Gastrocnemius medialis (tissue), 4 donors: ENCODE data around the gene LUC7L2. TPM values are rescaled to one million over a fixed set of nuclear protein-coding genes. Genes with fewer than 3 reads are reported as not detected.
"Not testable (repeated sequence)": the region's sequence is repeated elsewhere in the genome, so short reads cannot be mapped to it uniquely, and the experiment has no call there.

Experiments used
- ATAC-seq, 2 donors: fragments of 150-250 bp; one replicate each; pipeline ENCODE4 v1.9.1; 2016
- DNase-seq, 2 donors: peaks; one replicate each; pipeline ENCODE4 v3.0.0-alpha.2; 2019
- H3K27ac ChIP-seq, 4 donors: fragments of 200-600 bp; sonication (generic); 1 replicate in 1 of 4; 2 replicates in 3 of 4; pipeline ENCODE4 v1.5.1; 2016 to 2018; ENCODE audit warnings: mild to moderate bottlenecking in 2 of 4, moderate library complexity in 1 of 4
- H3K27me3 ChIP-seq, 3 donors: fragments of 200-600 bp; sonication (generic) in 2 of 3; 1 replicate in 1 of 3; 2 replicates in 2 of 3; pipeline versions ENCODE4 v1.5.1 to v1.6.0; 2016 to 2019; ENCODE audit warnings: mild to moderate bottlenecking in 1 of 3, moderate library complexity in 1 of 3
- H3K36me3 ChIP-seq, 2 donors: fragments of 200-600 bp; sonication (generic) in 1 of 2; one replicate each; pipeline ENCODE4 v1.5.1; 2017 to 2018
- H3K4me1 ChIP-seq, 2 donors: fragments of 200-600 bp; sonication (generic) in 1 of 2; one replicate each; pipeline ENCODE4 v1.5.1; 2016 to 2017; ENCODE audit warnings: mild to moderate bottlenecking in 2 of 2
- H3K4me3 ChIP-seq, 4 donors: fragments of 200-600 bp; sonication (generic) in 3 of 4; 1 replicate in 1 of 4; 2 replicates in 3 of 4; pipeline ENCODE4 v1.5.1; 2016 to 2019; ENCODE audit warnings: mild to moderate bottlenecking in 2 of 4
- H3K9me3 ChIP-seq, 3 donors: fragments of 200-600 bp; sonication (generic) in 2 of 3; 1 replicate in 1 of 3; 2 replicates in 2 of 3; pipeline ENCODE4 v1.5.1; 2016 to 2019
- POLR2A ChIP-seq, 2 donors: fragments of 450-650 bp; IDR thresholded peaks; one replicate each; pipeline ENCODE4 v1.6.1; 2017; ENCODE audit warnings: antibody characterized with exemption in 2 of 2, mild to moderate bottlenecking in 2 of 2, moderate library complexity in 2 of 2
- in situ Hi-C, 4 donors: fragments of 200-750 bp; cut with MboI; loops; one replicate each; pipeline versions ENCODE4 v1.15.0 to v1.8.0; 2017; ENCODE audit warnings: low sequenced_read_pairs in 4 of 4
- intact Hi-C: fragments of 100-400 bp; cut with DNase I; formaldehyde crosslinking; loops from one replicate; pipeline ENCODE4 v1.15.1; 2023; ENCODE audit warnings: low total_unique reads
- total RNA-seq, 4 donors: library from RNA; depleted of rRNA; stranded (reverse); fragments of >200 nt; gene quantifications; one replicate each; pipeline versions ENCODE4 v1.1.0 to v1.2.3, GENCODE V29; 2016
- TF ChIP-seq, protein P1 (sequence below), 5 experiments: fragments of 450-650 bp in 3 of 5; fragments of 200-600 bp in 2 of 5; sonication (generic) in 2 of 5; IDR thresholded peaks in 4 of 5; conservative IDR thresholded peaks in 1 of 5; 1 replicate in 4 of 5; 2 replicates in 1 of 5; pipeline ENCODE4 v1.5.1; 2016 to 2019; ENCODE audit warnings: antibody characterized with exemption in 5 of 5, mild to moderate bottlenecking in 3 of 5, moderate library complexity in 3 of 5

The LUC7L2 gene, protein sequence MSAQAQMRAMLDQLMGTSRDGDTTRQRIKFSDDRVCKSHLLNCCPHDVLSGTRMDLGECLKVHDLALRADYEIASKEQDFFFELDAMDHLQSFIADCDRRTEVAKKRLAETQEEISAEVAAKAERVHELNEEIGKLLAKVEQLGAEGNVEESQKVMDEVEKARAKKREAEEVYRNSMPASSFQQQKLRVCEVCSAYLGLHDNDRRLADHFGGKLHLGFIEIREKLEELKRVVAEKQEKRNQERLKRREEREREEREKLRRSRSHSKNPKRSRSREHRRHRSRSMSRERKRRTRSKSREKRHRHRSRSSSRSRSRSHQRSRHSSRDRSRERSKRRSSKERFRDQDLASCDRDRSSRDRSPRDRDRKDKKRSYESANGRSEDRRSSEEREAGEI
- 10 to 100 TPM; 49.2 to 79.7 (median 54.0) TPM for total RNA-seq

DNA sequence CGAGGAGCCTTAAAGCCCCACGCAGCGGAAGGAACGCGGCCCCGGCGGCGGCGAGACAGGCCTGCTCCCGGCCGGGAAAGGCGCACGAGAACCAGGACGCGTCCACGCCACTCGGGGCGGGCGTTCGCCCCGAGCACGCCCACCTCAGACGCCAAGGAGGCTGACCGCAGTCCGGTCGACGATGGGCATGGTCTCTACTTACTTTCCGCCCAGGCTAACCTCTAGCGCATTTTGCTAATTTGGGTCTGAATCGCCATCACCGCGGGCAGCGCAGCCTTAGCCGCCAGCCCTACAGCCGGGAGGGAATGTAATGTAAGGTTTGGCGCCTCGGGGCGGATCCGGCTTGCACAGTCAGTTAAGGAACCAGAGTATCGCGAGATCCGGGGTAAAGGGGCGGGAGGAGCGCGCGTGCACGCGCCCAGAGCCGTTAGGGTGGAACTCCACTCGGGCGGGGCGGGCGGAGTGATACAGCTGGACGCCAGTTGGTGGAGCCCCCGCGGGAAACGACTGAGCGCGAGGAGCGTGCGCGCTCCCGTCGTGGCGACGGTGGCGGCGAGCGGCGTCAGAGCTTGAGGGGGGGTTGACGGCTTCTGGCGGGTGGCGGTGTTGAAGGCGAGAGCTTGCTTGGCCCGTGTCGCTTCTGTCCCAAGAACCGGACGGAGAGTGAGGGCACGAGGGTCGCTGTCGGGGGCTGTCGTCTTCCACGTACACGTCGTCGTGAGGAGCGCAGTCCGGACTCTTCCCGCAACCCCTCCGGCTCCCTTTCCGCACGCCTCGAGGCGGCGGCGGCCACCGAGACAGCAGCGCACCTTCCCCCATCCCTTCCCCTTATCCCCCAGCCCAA is at the start of gene LUC7L2:
Gene LUC7L2 (plus strand): TSS at position 529 of the 844 bp plus-strand sequence. CDS start 368 bp downstream, outside the sequence.
- no peaks in the 10 kb centered on the region for H3K27me3 ChIP-seq
- TF ChIP-seq, protein P1, sequence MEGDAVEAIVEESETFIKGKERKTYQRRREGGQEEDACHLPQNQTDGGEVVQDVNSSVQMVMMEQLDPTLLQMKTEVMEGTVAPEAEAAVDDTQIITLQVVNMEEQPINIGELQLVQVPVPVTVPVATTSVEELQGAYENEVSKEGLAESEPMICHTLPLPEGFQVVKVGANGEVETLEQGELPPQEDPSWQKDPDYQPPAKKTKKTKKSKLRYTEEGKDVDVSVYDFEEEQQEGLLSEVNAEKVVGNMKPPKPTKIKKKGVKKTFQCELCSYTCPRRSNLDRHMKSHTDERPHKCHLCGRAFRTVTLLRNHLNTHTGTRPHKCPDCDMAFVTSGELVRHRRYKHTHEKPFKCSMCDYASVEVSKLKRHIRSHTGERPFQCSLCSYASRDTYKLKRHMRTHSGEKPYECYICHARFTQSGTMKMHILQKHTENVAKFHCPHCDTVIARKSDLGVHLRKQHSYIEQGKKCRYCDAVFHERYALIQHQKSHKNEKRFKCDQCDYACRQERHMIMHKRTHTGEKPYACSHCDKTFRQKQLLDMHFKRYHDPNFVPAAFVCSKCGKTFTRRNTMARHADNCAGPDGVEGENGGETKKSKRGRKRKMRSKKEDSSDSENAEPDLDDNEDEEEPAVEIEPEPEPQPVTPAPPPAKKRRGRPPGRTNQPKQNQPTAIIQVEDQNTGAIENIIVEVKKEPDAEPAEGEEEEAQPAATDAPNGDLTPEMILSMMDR (IDR thresholded peaks at IDR 0.05 in 4 of 5, conservative IDR thresholded peaks at IDR 0.05 in 1 of 5): peak in 2 of 5 experiments; percentile 31
- peak; percentile 90 to 95 for TF ChIP-seq POLR2A (IDR thresholded peaks at IDR 0.05)
- peak; percentile 87 to 88 for ATAC-seq
- H3K27ac ChIP-seq: peak within 1 kb of the TSS; percentile 99 to 100 (median 100)
- in situ Hi-C loops: loop anchor here in 1 of 4 donors (25.0 kb wide), 1 partner anchor 247 kb away; the partner anchor contains the start of gene ZC3HAV1
- no peaks in the 10 kb centered on the region for H3K36me3 ChIP-seq
- peak; percentile 99 to 100 for DNase-seq
- H3K9me3 ChIP-seq: no peaks in the 10 kb centered on the region
- H3K4me3 ChIP-seq: peak within 1 kb of the TSS; percentile 84 to 99 (median 95)
- peaks cover 33 to 34% of the 10 kb centered on the region in 2 donors for H3K4me1 ChIP-seq
- intact Hi-C loops: loop anchor here (1.0 to 5.0 kb wide), 6 partner anchors 19 to 818 kb away; partner anchors contain the start of genes KDM7A and UBN2

DNA sequence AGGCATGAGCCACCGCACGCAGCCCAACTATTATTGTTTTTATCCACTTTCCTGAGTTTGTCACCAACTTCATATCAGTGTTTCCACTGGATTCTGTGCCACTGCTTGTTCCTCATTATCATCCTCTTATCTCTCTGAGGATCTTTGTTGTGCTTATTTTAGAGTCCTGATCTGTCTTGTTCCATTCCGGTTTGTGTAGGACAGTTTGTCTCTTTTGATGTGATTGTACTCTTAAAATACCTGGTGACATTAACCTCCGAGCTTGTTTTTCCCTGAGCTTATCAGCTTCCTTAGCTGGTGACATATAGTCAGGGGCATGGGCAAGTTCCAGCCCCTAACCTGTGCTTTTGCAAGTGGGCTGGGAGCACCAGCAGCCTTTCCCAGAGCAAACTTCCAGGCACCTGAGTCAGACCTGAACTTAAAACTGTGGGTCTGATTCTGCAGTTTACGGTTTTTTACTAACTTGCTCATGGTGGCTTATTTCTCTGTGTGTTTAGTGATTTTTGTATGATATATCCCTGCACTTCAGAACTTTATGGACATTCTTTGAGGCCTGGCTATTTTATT is 41.7 kb upstream of the LUC7L2 start:
- in situ Hi-C loops: no loop called here
- peaks cover 0 to 6% of the 10 kb centered on the region in 2 donors for H3K4me1 ChIP-seq
- no peaks in the 10 kb centered on the region for H3K9me3 ChIP-seq
- H3K27ac ChIP-seq: no peak overlapping the region
- TF ChIP-seq, protein P1 (IDR thresholded peaks at IDR 0.05 in 4 of 5, conservative IDR thresholded peaks at IDR 0.05 in 1 of 5): no peak
- TF ChIP-seq POLR2A (IDR thresholded peaks at IDR 0.05): no peak
- DNase-seq (no peak), ATAC-seq (no peak)
- H3K27me3 ChIP-seq: no peaks in the 10 kb centered on the region
- intact Hi-C loops: no loop called here
- no peaks in the 10 kb centered on the region for H3K36me3 ChIP-seq
- H3K4me3 ChIP-seq: no peak overlapping the region

DNA sequence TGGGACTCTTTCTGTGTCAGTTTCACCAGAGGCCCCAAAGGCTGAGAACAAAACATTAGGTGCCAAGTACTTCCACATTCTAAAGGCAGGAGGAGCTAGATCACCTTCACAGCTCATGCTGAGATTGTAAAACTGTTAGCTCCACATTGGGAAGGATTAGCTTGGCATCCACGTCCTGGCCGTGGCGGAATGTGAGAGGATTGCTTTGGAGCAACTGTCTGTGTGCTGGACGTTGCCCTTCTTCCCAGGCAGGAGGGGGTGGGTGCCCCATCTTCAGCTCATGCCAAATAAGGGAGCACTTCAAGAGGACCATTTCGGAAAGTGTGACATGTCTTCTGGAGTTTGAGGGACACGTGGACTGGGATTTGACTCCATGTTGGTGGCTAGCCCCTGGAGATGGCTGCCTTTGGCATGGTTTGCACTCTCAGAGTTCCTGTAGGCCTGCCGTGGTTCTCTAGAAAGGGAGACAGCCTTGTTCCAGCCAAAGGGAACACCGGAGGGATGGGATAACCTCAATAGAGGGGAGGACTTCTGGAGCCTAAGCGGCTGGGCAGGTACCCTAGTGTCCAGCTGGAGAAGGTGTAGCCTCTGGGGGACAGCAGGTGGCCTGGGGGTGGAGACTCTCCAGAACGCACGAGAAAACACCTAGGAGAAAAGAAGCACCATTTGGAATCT is 38.5 kb upstream of the LUC7L2 start:
- Histone ChIP-seq H3K27me3 (no peaks in the 10 kb centered on the region), H3K36me3 (no peaks in the 10 kb centered on the region), H3K27ac (no peak overlapping the region), H3K4me3 (no peak overlapping the region), H3K4me1 (peaks cover 0 to 6% of the 10 kb centered on the region in 2 donors), H3K9me3 (no peaks in the 10 kb centered on the region)
- ATAC-seq (no peak), DNase-seq (no peak)
- in situ Hi-C loops: no loop called here
- intact Hi-C loops: no loop called here
- TF ChIP-seq POLR2A (IDR thresholded peaks at IDR 0.05): no peak
- TF ChIP-seq, protein P1 (IDR thresholded peaks at IDR 0.05 in 4 of 5, conservative IDR thresholded peaks at IDR 0.05 in 1 of 5): no peak

DNA sequence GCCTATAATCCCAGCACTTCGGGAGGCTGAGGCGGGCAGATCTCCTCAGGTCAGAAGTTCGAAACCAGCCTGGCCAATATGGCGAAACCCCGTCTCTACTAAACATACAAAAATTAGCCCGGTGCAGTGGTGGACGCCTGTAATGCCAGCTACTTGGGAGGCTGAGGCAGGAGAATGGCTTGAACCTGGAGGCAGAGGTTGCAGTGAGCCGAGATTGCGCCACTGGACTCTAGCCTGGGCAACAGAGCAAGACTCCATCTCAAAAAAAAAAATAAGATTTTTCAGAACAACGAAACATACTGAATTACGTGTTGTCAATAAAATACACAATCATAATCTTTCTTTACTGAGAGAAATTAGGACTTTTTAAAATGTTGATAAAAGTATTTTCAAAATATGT is 35.0 kb upstream of the LUC7L2 start:
- in situ Hi-C loops: loop anchor here in 1 of 4 donors (25.0 kb wide), 1 partner anchor 212 kb away; the partner anchor contains the start of gene ZC3HAV1
- H3K4me3 ChIP-seq, H3K4me1 ChIP-seq, H3K27ac ChIP-seq, H3K9me3 ChIP-seq, ATAC-seq, H3K36me3 ChIP-seq, DNase-seq, H3K27me3 ChIP-seq, intact Hi-C loops: not testable (repeated sequence)
